ENCODE measurements around the gene SLC6A5. TPM values are rescaled to one million over a fixed set of nuclear protein-coding genes. Genes with fewer than 3 reads are reported as not detected.

Gene SLC6A5
- total and polyA plus RNA-seq, 9 of the 15 experiments (the other 6 are each of a cell fraction or from before 2014, with no cell fraction given): 0.08 TPM; not detected in 8

DNA sequence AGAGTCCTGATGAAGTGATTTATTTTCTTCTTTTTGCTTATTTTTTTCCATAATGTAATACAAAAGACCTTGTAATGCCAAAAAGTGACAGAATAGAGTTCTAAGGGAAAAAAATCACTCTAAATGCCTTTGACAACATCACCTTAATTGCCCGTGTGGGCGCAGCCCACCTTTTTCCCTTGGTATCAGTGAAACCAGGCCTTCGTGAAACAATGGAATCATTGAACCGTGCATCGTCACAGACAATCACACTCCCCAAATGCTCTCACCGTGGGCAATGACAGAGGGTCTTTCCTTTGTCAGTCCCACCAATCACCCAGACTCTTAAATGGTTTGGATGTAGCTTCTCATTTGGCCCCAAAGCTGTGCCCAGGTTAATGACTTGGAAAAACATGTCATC, 9.6 kb upstream of the SLC6A5 start:
- WGBS (ENCODE audit: insufficient coverage, low coverage, missing lambda C conversion rate): 0% methylated on average over 6 of the region's 6 CpGs
- Histone ChIP-seq H3K27me3 (ENCODE audit: control insufficient read depth in 2 of 2, insufficient read depth in 2 of 2, low read length in 2 of 2) (peaks cover 0 to 9% of the 10 kb centered on the region in 2 experiments; a peak in 3 of 5 replicates), H3K4me1 (replicated peaks in 1 of 2; ENCODE audit: control insufficient read depth in 2 of 2, insufficient read depth in 2 of 2, low read length in 2 of 2) (no peaks in the 10 kb centered on the region; a peak in 1 of 5 replicates), H3K9me3 (replicated peaks; ENCODE audit: control insufficient read depth, insufficient read depth, low read depth, low read length) (no peaks in the 10 kb centered on the region), H3K9me1 (ENCODE audit: control insufficient read depth, insufficient read depth, low read length) (no peaks in the 10 kb centered on the region), H3K4me2 (ENCODE audit: insufficient read depth, low read length) (no peak overlapping the region), H3K36me3 (ENCODE audit: control insufficient read depth, insufficient read depth, low read length) (no peaks in the 10 kb centered on the region), H3K79me2 (ENCODE audit: control insufficient read depth, insufficient read depth, low read length) (no peaks in the 10 kb centered on the region), H2AFZ (ENCODE audit: low read depth, low read length) (no peak overlapping the region), H4K20me1 (replicated peaks; ENCODE audit: control insufficient read depth, insufficient read depth, low read length) (no peaks in the 10 kb centered on the region), H3K9ac (ENCODE audit: insufficient read depth in 1 of 2, low read depth in 2 of 2, low read length in 2 of 2) (no peak overlapping the region), H3K27ac (ENCODE audit: extremely low read depth, low read depth, low read length) (no peak overlapping the region), H3K4me3 (no peak overlapping the region)
- ATAC-seq: no peak
- ChIA-PET POLR2A (no interaction called here), CTCF (ENCODE audit: low intra/inter-chr PET ratio) (no interaction called here)
- intact Hi-C loops (cut with micrococcal nuclease) (loop anchor here (5.0 kb wide), 1 partner anchor 72 kb away; no protein-coding TSS in a partner anchor), in situ Hi-C loops (cut with MboI) (no loop called here)
- BruUV-seq (replicated peaks): no TSS peak
- no peak for FAIRE-seq
- no peak for DNase-seq (ENCODE audit: extremely low read depth in 1 of 4, low spot score in 3 of 4)
- TF ChIP-seq LCOR (CRISPR knock-in tag; IDR thresholded peaks at IDR 0.05): no peak
- TF ChIP-seq ZBTB5 (IDR thresholded peaks at IDR 0.05): no peak
- TF ChIP-seq, protein P1, sequence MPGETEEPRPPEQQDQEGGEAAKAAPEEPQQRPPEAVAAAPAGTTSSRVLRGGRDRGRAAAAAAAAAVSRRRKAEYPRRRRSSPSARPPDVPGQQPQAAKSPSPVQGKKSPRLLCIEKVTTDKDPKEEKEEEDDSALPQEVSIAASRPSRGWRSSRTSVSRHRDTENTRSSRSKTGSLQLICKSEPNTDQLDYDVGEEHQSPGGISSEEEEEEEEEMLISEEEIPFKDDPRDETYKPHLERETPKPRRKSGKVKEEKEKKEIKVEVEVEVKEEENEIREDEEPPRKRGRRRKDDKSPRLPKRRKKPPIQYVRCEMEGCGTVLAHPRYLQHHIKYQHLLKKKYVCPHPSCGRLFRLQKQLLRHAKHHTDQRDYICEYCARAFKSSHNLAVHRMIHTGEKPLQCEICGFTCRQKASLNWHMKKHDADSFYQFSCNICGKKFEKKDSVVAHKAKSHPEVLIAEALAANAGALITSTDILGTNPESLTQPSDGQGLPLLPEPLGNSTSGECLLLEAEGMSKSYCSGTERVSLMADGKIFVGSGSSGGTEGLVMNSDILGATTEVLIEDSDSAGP (CRISPR knock-in tag; IDR thresholded peaks at IDR 0.05): no peak
- no peak for TF ChIP-seq NFIC (IDR thresholded peaks at IDR 0.05)
- TF ChIP-seq SMC3 (conservative IDR thresholded peaks at IDR 0.05; ENCODE audit: insufficient read depth, low read depth, low read length): no peak
- TF ChIP-seq FOXA1 (IDR thresholded peaks at IDR 0.05; ENCODE audit: borderline replicate concordance): no peak
- no peak for TF ChIP-seq CBX2 (IDR thresholded peaks at IDR 0.05; ENCODE audit: insufficient read depth, low read length, poor library complexity, severe bottlenecking)
- no peak for TF ChIP-seq REST (IDR thresholded peaks at IDR 0.05; ENCODE audit: borderline replicate concordance)
- no peak for TF ChIP-seq REST (CRISPR knock-in tag; IDR thresholded peaks at IDR 0.05; ENCODE audit: low read depth)
- no peak for TF ChIP-seq ZNF586 (CRISPR knock-in tag; conservative IDR thresholded peaks at IDR 0.05)
- no peak for TF ChIP-seq ZNF384 (IDR thresholded peaks at IDR 0.05; ENCODE audit: low read depth, low read length)

Data from K562 (cell line).